Subcutaneous abdominal adipose tissue (tissue), 5 donors: ENCODE measurements around the gene ARID2.

Experiments used
- H3K27ac ChIP-seq: one replicate; pipeline ENCODE4 v1.7.0; 2013; ENCODE audit warnings: low read depth, mild to moderate bottlenecking, inconsistent platforms, low read length, moderate library complexity
- H3K27me3 ChIP-seq, 5 donors: one replicate each; pipeline ENCODE4 v1.7.0; 2013; ENCODE audit warnings: low read length in 5 of 5, inconsistent platforms in 1 of 5; ENCODE audit not compliant: control insufficient read depth in 5 of 5, insufficient read depth in 4 of 5
- H3K36me3 ChIP-seq, 5 donors: one replicate each; pipeline ENCODE4 v1.7.0; 2013; ENCODE audit warnings: low read length in 5 of 5; ENCODE audit not compliant: control insufficient read depth in 5 of 5, insufficient read depth in 5 of 5
- H3K4me1 ChIP-seq, 5 donors: one replicate each; pipeline ENCODE4 v1.7.0; 2013; ENCODE audit warnings: low read length in 5 of 5, mild to moderate bottlenecking in 3 of 5, moderate library complexity in 1 of 5; ENCODE audit not compliant: control insufficient read depth in 5 of 5, insufficient read depth in 5 of 5
- H3K4me3 ChIP-seq, 5 donors: one replicate each; pipeline ENCODE4 v1.7.0; 2013; ENCODE audit warnings: low read length in 5 of 5, low read depth in 1 of 5
- H3K9ac ChIP-seq, 5 donors: one replicate each; pipeline ENCODE4 v1.7.0; 2013; ENCODE audit warnings: low read length in 5 of 5, mild to moderate bottlenecking in 4 of 5, moderate library complexity in 3 of 5
- H3K9me3 ChIP-seq, 5 donors: one replicate each; pipeline ENCODE4 v1.7.0; 2013; ENCODE audit warnings: low read length in 5 of 5; ENCODE audit not compliant: control insufficient read depth in 5 of 5
- donor health status: healthy.
- donor health status: healthy.
- donor health status: healthy.
- donor health status: healthy.
- donor health status: healthy.

The ARID2 gene

GRCh38 chr12:45785315-45785714, 55.8 kb downstream of the ARID2 start:
- Histone ChIP-seq H3K9me3 (no peaks in the 10 kb centered on the region), H3K27ac (no peak overlapping the region), H3K9ac (no peak overlapping the region), H3K27me3 (no peaks in the 10 kb centered on the region), H3K4me3 (no peak overlapping the region), H3K4me1 (peaks cover 0 to 7% (median 2%) of the 10 kb centered on the region in 5 donors), H3K36me3 (peaks cover 0 to 5% (median 0%) of the 10 kb centered on the region in 5 donors)

- Histone ChIP-seq H3K36me3 (peaks cover 0 to 5% (median 0%) of the 10 kb centered on the region in 5 donors), H3K27ac (no peak overlapping the region), H3K9me3 (no peaks in the 10 kb centered on the region), H3K4me1 (peaks cover 0 to 12% (median 2%) of the 10 kb centered on the region in 5 donors), H3K27me3 (no peaks in the 10 kb centered on the region), H3K4me3 (no peak overlapping the region), H3K9ac (no peak overlapping the region)
These were observed 59.5 kb downstream of the ARID2 start for GRCh38 chr12:45789025-45789424.

- no peak overlapping the region for H3K4me3 ChIP-seq
- H3K9ac ChIP-seq: no peak overlapping the region
- no peaks in the 10 kb centered on the region for H3K9me3 ChIP-seq
- no peaks in the 10 kb centered on the region for H3K27me3 ChIP-seq
- no peaks in the 10 kb centered on the region for H3K36me3 ChIP-seq
- H3K27ac ChIP-seq: no peak overlapping the region
- peaks cover 0 to 7% (median 0%) of the 10 kb centered on the region in 5 donors for H3K4me1 ChIP-seq
These were observed 64.9 kb downstream of the ARID2 start for GRCh38 chr12:45794422-45794821.

- no peaks in the 10 kb centered on the region for H3K4me1 ChIP-seq
- no peak overlapping the region for H3K27ac ChIP-seq
- no peak overlapping the region for H3K9ac ChIP-seq
- no peaks in the 10 kb centered on the region for H3K9me3 ChIP-seq
- no peak overlapping the region for H3K4me3 ChIP-seq
- peaks cover 0 to 3% (median 0%) of the 10 kb centered on the region in 5 donors for H3K36me3 ChIP-seq
- H3K27me3 ChIP-seq: no peaks in the 10 kb centered on the region
These were observed 72.1 kb downstream of the ARID2 start for GRCh38 chr12:45801625-45802024.

- Histone ChIP-seq H3K36me3 (peaks cover 0 to 3% (median 0%) of the 10 kb centered on the region in 5 donors), H3K27ac (no peak overlapping the region), H3K27me3 (no peaks in the 10 kb centered on the region), H3K4me3 (no peak overlapping the region), H3K4me1 (peaks cover 0 to 2% (median 0%) of the 10 kb centered on the region in 5 donors), H3K9me3 (no peaks in the 10 kb centered on the region), H3K9ac (no peak overlapping the region)
These were observed 73.6 kb downstream of the ARID2 start for GRCh38 chr12:45803111-45803510.

GRCh38 chr12:45816652-45817051, 87.1 kb downstream of the ARID2 start:
- no peak overlapping the region for H3K27ac ChIP-seq
- H3K9me3 ChIP-seq: no peaks in the 10 kb centered on the region
- H3K4me1 ChIP-seq: no peaks in the 10 kb centered on the region
- no peak overlapping the region for H3K4me3 ChIP-seq
- H3K9ac ChIP-seq: no peak overlapping the region
- H3K36me3 ChIP-seq: peaks cover 0 to 19% (median 6%) of the 10 kb centered on the region in 5 donors
- no peaks in the 10 kb centered on the region for H3K27me3 ChIP-seq

- Histone ChIP-seq H3K4me1 (no peaks in the 10 kb centered on the region), H3K27ac (no peak overlapping the region), H3K4me3 (no peak overlapping the region), H3K9ac (no peak overlapping the region), H3K36me3 (peaks cover 4 to 26% (median 11%) of the 10 kb centered on the region in 5 donors), H3K27me3 (no peaks in the 10 kb centered on the region), H3K9me3 (peaks cover 0 to 3% (median 0%) of the 10 kb centered on the region in 5 donors)
These were observed 98.5 kb downstream of the ARID2 start for GRCh38 chr12:45827974-45828373.

- H3K36me3 ChIP-seq: peaks cover 4 to 22% (median 7%) of the 10 kb centered on the region in 5 donors
- no peaks in the 10 kb centered on the region for H3K4me1 ChIP-seq
- no peaks in the 10 kb centered on the region for H3K27me3 ChIP-seq
- no peak overlapping the region for H3K4me3 ChIP-seq
- H3K9me3 ChIP-seq: peaks cover 0 to 3% (median 0%) of the 10 kb centered on the region in 5 donors
- H3K27ac ChIP-seq: no peak overlapping the region
- no peak overlapping the region for H3K9ac ChIP-seq
These were observed 98.9 kb downstream of the ARID2 start for GRCh38 chr12:45828402-45828801.

- peaks cover under 1 to 14% (median under 1%) of the 10 kb centered on the region in 5 donors for H3K36me3 ChIP-seq
- peaks cover 0 to 3% (median 0%) of the 10 kb centered on the region in 5 donors for H3K9me3 ChIP-seq
- H3K27me3 ChIP-seq: no peaks in the 10 kb centered on the region
- H3K9ac ChIP-seq: no peak overlapping the region
- no peak overlapping the region for H3K4me3 ChIP-seq
- no peaks in the 10 kb centered on the region for H3K4me1 ChIP-seq
- H3K27ac ChIP-seq: no peak overlapping the region
These were observed 102.1 kb downstream of the ARID2 start for GRCh38 chr12:45831590-45831989.

- Histone ChIP-seq H3K36me3 (peaks cover 4 to 14% (median 13%) of the 10 kb centered on the region in 5 donors), H3K4me1 (no peaks in the 10 kb centered on the region), H3K9ac (no peak overlapping the region), H3K9me3 (peaks cover 0 to 3% (median 0%) of the 10 kb centered on the region in 5 donors), H3K27ac (no peak overlapping the region), H3K27me3 (no peaks in the 10 kb centered on the region), H3K4me3 (no peak overlapping the region)
These were observed 103.9 kb downstream of the ARID2 start for GRCh38 chr12:45833401-45833800.
